Renal cortex interstitium (tissue), 3 donors: Measurements from ENCODE around the gene SHISA4. TPM values are rescaled to one million over a fixed set of nuclear protein-coding genes. Genes with fewer than 3 reads are reported as not detected.

Experiments
- polyA plus RNA-seq, 3 donors: library from polyadenylated mRNA; unstranded; fragments of 120-200 nt; gene quantifications; one replicate each; pipeline ENCODE4 v1.2.1, GENCODE V29; 2013; ENCODE audit not compliant: insufficient read length in 3 of 3

SHISA4 gene
- polyA plus RNA-seq, 3 donors: 12.6 to 16.5 (median 14.2) TPM

Other genes with a start within 250 kb of the SHISA4 start
- gene IPO9, start 59.7 kb upstream of the SHISA4 start, polyA plus RNA-seq: 10 to 100 TPM; 71.0 to 81.7 (median 74.0) TPM
- gene LMOD1, start 57.6 kb downstream of the SHISA4 start, polyA plus RNA-seq: 1 to 10 TPM; 3.4 to 5.2 (median 4.3) TPM
- 10 to 100 TPM; 62.9 to 67.9 (median 63.4) TPM for gene TIMM17A, start 66.6 kb downstream of the SHISA4 start, polyA plus RNA-seq
- gene RNPEP, start 93.8 kb downstream of the SHISA4 start, polyA plus RNA-seq: 10 to 100 TPM; 62.5 to 69.6 (median 63.3) TPM
- gene ELF3, start 121.7 kb downstream of the SHISA4 start, polyA plus RNA-seq: 10 to 100 TPM; 40.7 to 84.8 (median 40.8) TPM
- under 1 TPM in 2 of 3 donors, not detected in 1; 0.04 to 0.06 TPM for gene GPR37L1, start 234.0 kb downstream of the SHISA4 start, polyA plus RNA-seq